Calu3 (cell line): ENCODE measurements around the gene CLEC16A. TPM values are rescaled to one million over a fixed set of nuclear protein-coding genes. Genes with fewer than 3 reads are reported as not detected.

Source experiments
- BruUV-seq: library from RNA; stranded (reverse); fragments of 400-500 nt; replicated peaks from 2 replicates; lab custom pipeline; 2021; lab: Mats Ljungman, UMichigan
- CTCF ChIA-PET: fragments of 300-600 bp; sonication (Branson Sonifier 250); formaldehyde crosslinking; loops from one replicate; lab custom pipeline; 2022; ENCODE audit warnings: antibody characterized with exemption; lab: Charles Lee
- DNase-seq: peaks from one replicate; pipeline ENCODE4 v3.0.0; 2022
- H3K27ac Mint-ChIP-seq: one replicate; pipeline ENCODE4 v1.8.0; 2022; ENCODE audit warnings: mixed read lengths; ENCODE audit not compliant: unreplicated experiment
- H3K27me3 Mint-ChIP-seq: one replicate; pipeline ENCODE4 v1.8.0; 2022; ENCODE audit warnings: mixed read lengths; ENCODE audit not compliant: unreplicated experiment
- H3K36me3 Mint-ChIP-seq: one replicate; pipeline ENCODE4 v1.8.0; 2022; ENCODE audit warnings: mild to moderate bottlenecking, moderate library complexity, mixed read lengths; ENCODE audit not compliant: insufficient read depth, unreplicated experiment
- H3K4me1 Mint-ChIP-seq: one replicate; pipeline ENCODE4 v1.8.0; 2022; ENCODE audit warnings: mild to moderate bottlenecking, low read depth, mixed read lengths; ENCODE audit not compliant: unreplicated experiment
- H3K4me3 Mint-ChIP-seq: one replicate; pipeline ENCODE4 v1.8.0; 2022; ENCODE audit warnings: mild to moderate bottlenecking, low read depth, moderate library complexity, mixed read lengths; ENCODE audit not compliant: unreplicated experiment
- H3K9me3 Mint-ChIP-seq: one replicate; pipeline ENCODE4 v1.8.0; 2022; ENCODE audit warnings: low read depth, mixed read lengths; ENCODE audit not compliant: unreplicated experiment
- intact Hi-C: fragments of 100-400 bp; cut with micrococcal nuclease; formaldehyde crosslinking; loops from one replicate; pipeline ENCODE4 v1.10.0; 2022; ENCODE audit not compliant: unreplicated experiment
- total RNA-seq: library from RNA; stranded (reverse); gene quantifications from 2 replicates; pipeline ENCODE4 v1.2.3, GENCODE V29; 2022
- TF ChIP-seq, protein P1 (sequence below): fragments of 200-600 bp; IDR thresholded peaks from one replicate; pipeline ENCODE4 v1.8.0; 2022; ENCODE audit warnings: antibody characterized with exemption; ENCODE audit not compliant: unreplicated experiment

The CLEC16A gene
- total RNA-seq, 1 experiment from 2014 or later = 33.0 TPM

DNA sequence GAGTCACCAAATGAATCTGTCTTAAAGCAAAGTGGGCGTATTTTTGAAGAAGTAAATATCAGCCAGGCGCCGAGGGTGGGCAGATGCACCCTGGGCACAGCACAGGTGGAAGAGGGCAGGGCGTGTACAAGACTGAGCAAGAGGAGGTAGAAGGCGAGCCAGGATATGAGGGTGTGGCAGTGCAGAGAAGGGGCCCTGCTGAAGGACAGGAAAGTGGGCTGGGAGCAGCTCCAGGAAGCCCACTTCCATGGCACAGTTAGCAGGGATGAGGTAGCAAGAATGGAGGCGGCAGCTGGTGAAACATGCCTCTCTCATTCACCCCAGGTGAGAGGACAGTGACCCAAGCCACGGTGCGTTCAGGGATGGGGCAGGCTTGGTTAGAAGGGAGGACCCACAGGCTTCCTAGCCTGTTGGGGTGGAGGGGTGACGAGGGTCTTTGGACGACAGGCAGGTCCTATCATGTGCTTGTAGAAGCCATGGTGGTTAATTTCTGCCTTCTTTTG is 149.3 kb downstream of the CLEC16A start:
- no peak for DNase-seq
- TF ChIP-seq, protein P1, sequence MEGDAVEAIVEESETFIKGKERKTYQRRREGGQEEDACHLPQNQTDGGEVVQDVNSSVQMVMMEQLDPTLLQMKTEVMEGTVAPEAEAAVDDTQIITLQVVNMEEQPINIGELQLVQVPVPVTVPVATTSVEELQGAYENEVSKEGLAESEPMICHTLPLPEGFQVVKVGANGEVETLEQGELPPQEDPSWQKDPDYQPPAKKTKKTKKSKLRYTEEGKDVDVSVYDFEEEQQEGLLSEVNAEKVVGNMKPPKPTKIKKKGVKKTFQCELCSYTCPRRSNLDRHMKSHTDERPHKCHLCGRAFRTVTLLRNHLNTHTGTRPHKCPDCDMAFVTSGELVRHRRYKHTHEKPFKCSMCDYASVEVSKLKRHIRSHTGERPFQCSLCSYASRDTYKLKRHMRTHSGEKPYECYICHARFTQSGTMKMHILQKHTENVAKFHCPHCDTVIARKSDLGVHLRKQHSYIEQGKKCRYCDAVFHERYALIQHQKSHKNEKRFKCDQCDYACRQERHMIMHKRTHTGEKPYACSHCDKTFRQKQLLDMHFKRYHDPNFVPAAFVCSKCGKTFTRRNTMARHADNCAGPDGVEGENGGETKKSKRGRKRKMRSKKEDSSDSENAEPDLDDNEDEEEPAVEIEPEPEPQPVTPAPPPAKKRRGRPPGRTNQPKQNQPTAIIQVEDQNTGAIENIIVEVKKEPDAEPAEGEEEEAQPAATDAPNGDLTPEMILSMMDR = no peak
- peaks cover 6% of the 10 kb centered on the region for H3K36me3 Mint-ChIP-seq
- no peaks in the 10 kb centered on the region for H3K27me3 Mint-ChIP-seq
- CTCF ChIA-PET = no interaction called here
- H3K27ac Mint-ChIP-seq = no peak overlapping the region
- peaks cover 19% of the 10 kb centered on the region for H3K4me1 Mint-ChIP-seq
- H3K9me3 Mint-ChIP-seq = no peaks in the 10 kb centered on the region
- no peak overlapping the region for H3K4me3 Mint-ChIP-seq
- intact Hi-C loops = no loop called here
- BruUV-seq = no TSS peak

DNA sequence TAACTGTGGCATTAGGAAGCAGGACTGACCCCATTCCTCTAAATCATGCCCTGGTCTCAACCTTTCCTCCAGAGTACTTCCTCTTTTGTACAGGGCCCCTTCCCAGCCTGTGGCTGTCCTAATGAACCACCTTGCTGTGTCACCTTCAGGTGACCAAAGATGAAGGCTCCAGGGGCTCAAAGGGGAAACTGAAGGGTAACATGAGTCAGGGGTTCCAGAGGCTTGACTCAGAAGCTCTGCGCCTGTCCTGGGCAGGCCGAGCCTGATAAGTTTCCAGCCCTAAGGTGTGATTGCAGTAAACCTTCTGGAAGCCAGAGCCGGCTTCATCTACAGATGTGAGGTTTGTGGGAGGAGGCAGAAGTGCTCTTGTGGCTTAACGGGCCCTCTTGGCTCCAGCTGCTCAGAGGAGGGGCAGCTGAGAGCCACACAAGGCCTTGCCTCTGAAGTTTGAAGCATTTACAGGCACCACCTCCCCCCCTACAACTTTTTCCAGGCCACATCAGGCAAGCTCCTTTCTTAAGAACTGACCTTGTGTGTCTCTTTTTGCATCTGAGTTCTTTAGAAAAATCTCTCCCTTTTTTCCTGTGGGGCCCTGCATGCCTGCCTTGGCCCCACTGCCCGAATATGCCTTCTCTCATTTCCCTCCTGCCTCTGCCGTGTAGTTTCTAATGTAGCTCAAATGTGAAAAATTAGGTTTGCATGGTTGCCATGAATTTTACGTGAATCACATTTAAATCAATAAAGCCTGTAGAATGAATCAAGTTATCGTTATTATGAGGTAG is 149.9 kb downstream of the CLEC16A start:
- DNase-seq = no peak
- TF ChIP-seq, protein P1 = no peak
- CTCF ChIA-PET = interaction anchor here (0.7 to 1.6 kb wide), 2 partner anchors 11 to 34 kb away, joined by 3 to 5 read pairs; no protein-coding TSS in a partner anchor
- intact Hi-C loops = no loop called here
- H3K4me3 Mint-ChIP-seq = no peak overlapping the region
- H3K27me3 Mint-ChIP-seq = no peaks in the 10 kb centered on the region
- H3K36me3 Mint-ChIP-seq = peaks cover 6% of the 10 kb centered on the region
- no TSS peak for BruUV-seq
- H3K4me1 Mint-ChIP-seq = peaks cover 19% of the 10 kb centered on the region
- H3K9me3 Mint-ChIP-seq = no peaks in the 10 kb centered on the region
- H3K27ac Mint-ChIP-seq = no peak overlapping the region

DNA sequence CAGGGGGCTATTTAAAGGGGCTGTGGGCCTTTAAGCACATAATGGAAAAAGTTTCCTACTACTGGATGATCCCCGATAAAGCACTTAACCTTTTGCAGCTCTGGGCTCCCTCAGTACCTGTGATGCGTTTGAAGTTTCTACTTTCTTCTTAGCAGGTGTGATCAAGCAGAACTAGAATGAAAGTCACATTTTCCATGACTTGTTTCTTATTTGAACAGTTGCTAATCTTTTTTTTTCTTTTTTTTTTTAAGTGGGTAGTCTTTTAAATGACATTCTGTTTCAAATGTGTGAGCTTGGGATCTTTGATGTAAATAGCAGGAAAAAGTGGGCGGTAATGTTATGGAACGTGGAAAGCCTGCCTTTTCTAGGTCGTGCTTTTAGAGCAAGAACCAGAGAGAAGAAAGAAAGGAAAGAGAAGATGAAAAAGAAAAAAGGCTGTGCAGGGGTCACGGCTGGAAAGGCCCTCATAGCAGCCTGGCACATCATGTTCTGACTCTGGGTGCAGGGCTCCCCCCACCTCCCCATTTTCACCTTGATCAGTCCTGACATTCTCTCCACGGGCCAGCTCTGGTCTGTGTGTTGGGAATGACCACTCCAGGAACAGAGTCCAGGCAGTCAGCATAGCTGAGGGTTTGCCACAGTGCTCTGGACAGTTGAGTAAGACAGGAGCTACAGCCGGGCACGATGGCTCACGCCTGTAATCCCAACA is 150.6 kb downstream of the CLEC16A start:
- Mint-ChIP-seq H3K27ac (no peak overlapping the region), H3K36me3 (peaks cover 6% of the 10 kb centered on the region), H3K27me3 (no peaks in the 10 kb centered on the region), H3K4me1 (peaks cover 25% of the 10 kb centered on the region), H3K9me3 (no peaks in the 10 kb centered on the region), H3K4me3 (no peak overlapping the region)
- no TSS peak for BruUV-seq
- CTCF ChIA-PET = interaction anchor here (0.6 to 1.6 kb wide), 4 partner anchors 10 to 702 kb away, joined by 3 to 5 read pairs (median 4); partner anchors contain the start of gene ZC3H7A
- TF ChIP-seq, protein P1 = no peak
- no peak for DNase-seq
- intact Hi-C loops = no loop called here

DNA sequence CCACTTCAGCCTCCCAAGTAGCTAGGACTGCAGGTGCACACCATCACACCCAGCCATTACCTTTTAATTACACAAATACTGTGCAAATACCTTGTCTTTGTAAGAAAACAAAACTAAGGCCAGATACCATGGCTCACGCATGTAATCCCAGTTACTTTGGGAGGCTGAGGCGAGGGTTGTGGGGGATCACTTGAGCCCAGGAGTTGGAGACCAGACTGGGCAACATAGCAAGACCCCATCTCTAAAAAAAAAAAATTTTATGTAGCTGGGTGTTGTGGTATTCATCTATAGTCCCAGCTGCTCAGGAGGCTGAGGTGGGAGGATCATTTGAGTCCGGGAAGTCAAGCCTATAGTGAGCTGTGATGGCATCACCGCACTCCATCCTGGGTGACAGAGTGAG is 151.6 kb downstream of the CLEC16A start:
- Mint-ChIP-seq H3K27me3 (no peaks in the 10 kb centered on the region), H3K36me3 (peaks cover 6% of the 10 kb centered on the region), H3K4me1 (peaks cover 32% of the 10 kb centered on the region), H3K4me3 (no peak overlapping the region), H3K27ac (no peak overlapping the region), H3K9me3 (no peaks in the 10 kb centered on the region)
- no peak for DNase-seq
- no TSS peak for BruUV-seq
- TF ChIP-seq, protein P1 = no peak
- intact Hi-C loops = no loop called here
- CTCF ChIA-PET = interaction anchor here (0.7 to 1.6 kb wide), 3 partner anchors 9 to 150 kb away, joined by 4 to 5 read pairs (median 5); no protein-coding TSS in a partner anchor
